Parathyroid adenoma (tissue), 2 donors: ENCODE measurements around the gene EEF1AKMT2.
A peak's percentile ranks its signal among the peaks of the same experiment; 100 is the strongest.

Source experiments
- H2AFZ ChIP-seq: fragments of 300-600 bp; sonication (generic); one replicate; pipeline ENCODE4 v1.7.0; 2017; ENCODE audit warnings: antibody characterized with exemption, mild to moderate bottlenecking
- H3K27ac ChIP-seq: fragments of 300-600 bp; sonication (generic); one replicate; pipeline ENCODE4 v1.7.0; 2017
- H3K27me3 ChIP-seq: fragments of 300-600 bp; sonication (generic); one replicate; pipeline ENCODE4 v1.7.0; 2017; ENCODE audit warnings: low read length; ENCODE audit not compliant: control insufficient read depth, insufficient read depth
- H3K36me3 ChIP-seq: fragments of 300-600 bp; sonication (generic); one replicate; pipeline ENCODE4 v1.7.0; 2017; ENCODE audit warnings: low read length; ENCODE audit not compliant: control insufficient read depth, insufficient read depth
- H3K4me1 ChIP-seq: fragments of 300-600 bp; sonication (generic); one replicate; pipeline ENCODE4 v1.7.0; 2017; ENCODE audit warnings: control low read depth
- H3K4me2 ChIP-seq: fragments of 300-600 bp; sonication (generic); one replicate; pipeline ENCODE4 v1.7.0; 2017; ENCODE audit warnings: low read length
- H3K4me3 ChIP-seq: fragments of 300-600 bp; sonication (generic); one replicate; pipeline ENCODE4 v1.7.0; 2017; ENCODE audit warnings: low read depth, low read length
- H3K79me2 ChIP-seq: fragments of 300-600 bp; sonication (generic); one replicate; pipeline ENCODE4 v1.7.0; 2017; ENCODE audit warnings: control low read depth
- H3K9ac ChIP-seq: fragments of 300-600 bp; sonication (generic); one replicate; pipeline ENCODE4 v1.7.0; 2017; ENCODE audit warnings: mild to moderate bottlenecking
- H3K9me3 ChIP-seq: fragments of 300-600 bp; sonication (generic); one replicate; pipeline ENCODE4 v1.7.0; 2017; ENCODE audit warnings: low read length; ENCODE audit not compliant: control insufficient read depth
- TF ChIP-seq, protein P1 (sequence below): fragments of 300-600 bp; sonication (generic); IDR thresholded peaks from one replicate; pipeline ENCODE4 v1.7.0; 2017; ENCODE audit warnings: antibody characterized with exemption, mild to moderate bottlenecking
- donor health status: primary hyperparathyroidism.

The EEF1AKMT2 gene

DNA sequence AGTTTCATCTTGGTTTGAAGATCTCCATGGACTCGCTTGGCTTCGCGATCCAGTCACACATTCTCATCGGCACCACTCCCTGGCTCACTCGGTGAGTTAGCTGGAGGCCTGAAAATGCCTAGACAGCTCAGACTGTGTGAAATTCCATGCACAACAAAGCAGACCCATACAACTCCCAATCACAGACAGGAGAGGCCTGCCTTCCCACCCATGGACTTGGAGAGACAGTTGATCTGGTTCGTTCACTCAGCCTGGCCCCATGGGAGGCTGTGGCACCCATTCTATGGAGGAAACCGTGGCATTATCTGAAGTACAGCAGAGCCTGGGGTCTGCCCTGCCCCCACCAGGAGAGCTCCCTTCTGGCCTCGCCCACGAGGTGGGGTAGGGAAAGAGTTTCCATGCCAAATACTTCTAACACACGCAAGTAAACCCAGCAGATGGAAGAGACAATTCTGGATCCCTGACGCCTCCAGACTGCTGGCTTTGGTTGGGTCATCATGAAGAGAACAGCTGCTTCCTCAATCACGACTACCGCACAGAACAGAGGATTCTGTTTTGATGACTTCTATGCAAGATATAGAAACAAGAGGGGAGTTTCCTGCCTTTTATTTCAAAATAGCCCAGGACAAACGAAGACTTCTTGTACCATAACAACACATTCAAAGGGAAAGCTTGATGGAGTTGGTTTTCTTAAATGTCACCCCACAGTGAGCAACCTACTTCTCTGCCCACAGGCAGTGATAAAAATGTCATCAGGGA lies 63.4 kb downstream of the EEF1AKMT2 start:
- no peak overlapping the region for H3K4me3 ChIP-seq

DNA sequence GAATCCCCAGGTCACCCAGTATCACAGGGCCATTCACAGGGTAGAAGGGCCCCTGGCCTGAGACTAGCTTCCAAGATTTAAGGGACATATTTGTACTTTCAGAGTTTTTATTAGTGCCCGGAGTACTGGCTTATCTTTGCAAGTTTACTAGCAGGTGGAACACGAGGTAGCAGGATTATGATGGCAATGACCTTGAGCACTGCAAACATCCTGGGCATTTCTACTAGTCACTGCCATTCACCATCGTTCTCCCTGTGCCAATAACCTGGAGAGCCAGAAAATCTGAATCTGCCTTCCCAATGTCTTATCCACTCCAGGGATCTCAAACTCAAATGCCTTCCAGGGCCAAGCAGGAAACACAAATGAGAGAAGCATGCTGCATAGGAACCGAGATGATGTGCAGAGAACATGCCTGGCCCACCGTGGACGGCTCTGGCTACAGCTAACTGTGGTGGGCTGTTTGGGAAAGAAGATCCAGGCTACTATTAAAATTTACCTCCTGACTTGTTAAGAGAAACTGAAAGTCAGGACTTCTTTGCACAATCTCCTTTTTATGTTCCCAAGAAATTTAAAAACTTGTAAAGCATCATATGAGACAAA lies 64.2 kb downstream of the EEF1AKMT2 start:
- H2AFZ ChIP-seq, result no peak overlapping the region
- peaks cover 58% of the 10 kb centered on the region for H3K4me1 ChIP-seq
- H3K27ac ChIP-seq, result peak overlapping the region; percentile 43
- H3K36me3 ChIP-seq, result no peaks in the 10 kb centered on the region
- no peak overlapping the region for H3K4me2 ChIP-seq
- H3K79me2 ChIP-seq, result peaks cover 77% of the 10 kb centered on the region
- no peaks in the 10 kb centered on the region for H3K27me3 ChIP-seq
- H3K9ac ChIP-seq, result no peak overlapping the region
- no peaks in the 10 kb centered on the region for H3K9me3 ChIP-seq
- TF ChIP-seq, protein P1, sequence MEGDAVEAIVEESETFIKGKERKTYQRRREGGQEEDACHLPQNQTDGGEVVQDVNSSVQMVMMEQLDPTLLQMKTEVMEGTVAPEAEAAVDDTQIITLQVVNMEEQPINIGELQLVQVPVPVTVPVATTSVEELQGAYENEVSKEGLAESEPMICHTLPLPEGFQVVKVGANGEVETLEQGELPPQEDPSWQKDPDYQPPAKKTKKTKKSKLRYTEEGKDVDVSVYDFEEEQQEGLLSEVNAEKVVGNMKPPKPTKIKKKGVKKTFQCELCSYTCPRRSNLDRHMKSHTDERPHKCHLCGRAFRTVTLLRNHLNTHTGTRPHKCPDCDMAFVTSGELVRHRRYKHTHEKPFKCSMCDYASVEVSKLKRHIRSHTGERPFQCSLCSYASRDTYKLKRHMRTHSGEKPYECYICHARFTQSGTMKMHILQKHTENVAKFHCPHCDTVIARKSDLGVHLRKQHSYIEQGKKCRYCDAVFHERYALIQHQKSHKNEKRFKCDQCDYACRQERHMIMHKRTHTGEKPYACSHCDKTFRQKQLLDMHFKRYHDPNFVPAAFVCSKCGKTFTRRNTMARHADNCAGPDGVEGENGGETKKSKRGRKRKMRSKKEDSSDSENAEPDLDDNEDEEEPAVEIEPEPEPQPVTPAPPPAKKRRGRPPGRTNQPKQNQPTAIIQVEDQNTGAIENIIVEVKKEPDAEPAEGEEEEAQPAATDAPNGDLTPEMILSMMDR, result no peak
- H3K4me3 ChIP-seq, result no peak overlapping the region

More for the DNA sequence above, 63.4 kb downstream of the EEF1AKMT2 start:
- Histone ChIP-seq H3K36me3 (no peaks in the 10 kb centered on the region), H3K79me2 (peaks cover 71% of the 10 kb centered on the region), H2AFZ (no peak overlapping the region), H3K9me3 (no peaks in the 10 kb centered on the region), H3K4me1 (peaks cover 60% of the 10 kb centered on the region), H3K27me3 (no peaks in the 10 kb centered on the region), H3K4me2 (no peak overlapping the region), H3K9ac (no peak overlapping the region), H3K27ac (peak overlapping the region; percentile 43)
- TF ChIP-seq, protein P1, result no peak

DNA sequence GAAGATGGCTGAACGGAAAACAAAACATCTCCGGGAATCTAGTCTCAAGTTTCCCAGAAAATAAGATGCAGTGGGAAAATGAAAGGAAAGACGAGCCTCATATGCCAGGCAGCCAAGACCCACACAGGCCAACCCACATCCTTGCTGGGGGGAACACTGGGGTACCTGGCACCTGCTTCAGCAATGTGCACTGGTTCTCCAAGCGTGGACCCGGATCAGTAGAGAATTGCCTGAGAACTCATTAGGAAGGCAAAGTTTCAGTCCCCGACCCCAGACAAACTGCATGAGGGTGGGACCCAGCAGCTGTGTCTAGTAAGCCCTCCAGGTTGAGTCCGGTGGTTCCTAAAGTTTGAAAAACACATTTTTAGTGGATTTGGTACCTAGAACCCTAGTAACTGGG lies 65.9 kb downstream of the EEF1AKMT2 start:
- H3K9ac ChIP-seq, result no peak overlapping the region

DNA sequence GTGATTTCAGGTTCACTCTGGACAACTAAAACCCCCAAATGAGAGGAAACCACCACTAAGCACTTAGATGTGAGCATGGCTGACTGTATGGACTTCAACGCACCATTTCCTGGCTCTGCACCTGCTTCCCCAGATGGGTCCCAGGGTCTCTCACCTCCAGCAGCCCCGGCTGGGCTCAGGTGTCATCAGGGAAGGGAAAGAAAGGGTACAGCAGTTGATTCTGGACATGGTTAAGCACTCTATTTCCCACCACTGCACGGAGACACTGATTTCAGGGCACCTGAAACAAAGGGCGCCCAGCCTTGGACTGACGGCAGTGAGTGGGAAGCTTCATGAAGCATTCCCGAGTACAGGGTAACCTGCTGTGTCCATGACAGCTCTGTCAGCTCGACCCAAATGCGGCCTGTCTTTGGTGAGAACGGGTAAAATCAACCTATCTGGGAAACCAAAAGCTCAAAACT lies 66.5 kb downstream of the EEF1AKMT2 start:
- peaks cover 49% of the 10 kb centered on the region for H3K4me1 ChIP-seq
- no peak overlapping the region for H2AFZ ChIP-seq
- TF ChIP-seq, protein P1, result no peak
- H3K36me3 ChIP-seq, result no peaks in the 10 kb centered on the region
- H3K27me3 ChIP-seq, result no peaks in the 10 kb centered on the region
- no peak overlapping the region for H3K4me2 ChIP-seq
- H3K4me3 ChIP-seq, result no peak overlapping the region
- no peak overlapping the region for H3K27ac ChIP-seq
- peaks cover 71% of the 10 kb centered on the region for H3K79me2 ChIP-seq
- H3K9ac ChIP-seq, result no peak overlapping the region
- no peaks in the 10 kb centered on the region for H3K9me3 ChIP-seq

More for the DNA sequence above, 65.9 kb downstream of the EEF1AKMT2 start:
- Histone ChIP-seq H3K27ac (no peak overlapping the region), H3K4me2 (no peak overlapping the region), H3K4me3 (no peak overlapping the region), H3K4me1 (peaks cover 49% of the 10 kb centered on the region), H3K79me2 (peaks cover 71% of the 10 kb centered on the region), H2AFZ (no peak overlapping the region), H3K36me3 (no peaks in the 10 kb centered on the region), H3K27me3 (no peaks in the 10 kb centered on the region), H3K9me3 (no peaks in the 10 kb centered on the region)
- TF ChIP-seq, protein P1, result no peak
